ENCODE data around the gene PIEZO1. TPM values are rescaled to one million over a fixed set of nuclear protein-coding genes. Genes with fewer than 3 reads are reported as not detected.

The PIEZO1 gene
- total RNA-seq, 1 experiment from 2014 or later: 71.1 TPM

DNA sequence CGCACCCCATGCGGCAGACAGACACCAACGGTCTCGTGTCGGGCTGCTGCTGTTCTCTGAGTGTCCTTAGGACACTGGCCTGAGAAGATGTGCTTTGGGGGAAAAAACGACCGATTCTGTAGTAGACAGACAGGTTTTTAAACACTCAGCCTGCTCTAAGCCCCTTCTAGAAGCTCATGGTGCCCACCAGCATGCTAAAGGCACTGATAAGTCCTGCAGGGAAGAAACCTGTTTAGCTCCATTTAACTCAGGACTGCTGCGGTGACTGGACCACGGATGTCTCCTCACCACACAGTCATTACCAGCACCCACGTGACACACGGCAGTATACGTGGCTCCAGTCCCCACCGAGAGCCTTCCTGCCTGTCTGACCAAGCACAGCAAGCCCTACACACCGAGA is 45.8 kb upstream of the PIEZO1 start:
- Histone ChIP-seq H2AFZ (ENCODE audit: low read length) (no peak overlapping the region), H3K14ac (ENCODE audit: insufficient read depth, low read length) (no peak overlapping the region), H4K91ac (ENCODE audit: insufficient read length, low read depth, low read length) (no peak overlapping the region), H2BK15ac (ENCODE audit: low read depth, low read length) (no peak overlapping the region), H3K79me1 (ENCODE audit: insufficient read depth, low read depth, low read length, poor library complexity, severe bottlenecking) (no peaks in the 10 kb centered on the region), H4K8ac (replicated peaks; ENCODE audit: insufficient read length, low read depth, low read length) (no peak overlapping the region), H4K20me1 (ENCODE audit: control insufficient read depth, insufficient read depth, insufficient read length) (no peaks in the 10 kb centered on the region), H2BK12ac (ENCODE audit: insufficient read length, low read depth, low read length) (no peak overlapping the region), H3K4me1 (ENCODE audit: insufficient read depth, low read length) (no peaks in the 10 kb centered on the region), H3K9ac (ENCODE audit: extremely low read depth, insufficient read length, low read length) (no peak overlapping the region), H2AK5ac (ENCODE audit: insufficient read length, low read length) (no peak overlapping the region), H3K23ac (ENCODE audit: insufficient read length, low read depth, low read length) (no peak overlapping the region), H3K9me3 (ENCODE audit: control insufficient read depth, low read depth, low read length) (no peaks in the 10 kb centered on the region), H2BK5ac (ENCODE audit: insufficient read length, low read length) (no peak overlapping the region), H2BK20ac (ENCODE audit: low read depth, low read length, poor library complexity, severe bottlenecking) (no peak overlapping the region), H2BK120ac (ENCODE audit: low read depth, low read length, poor library complexity, severe bottlenecking) (no peak overlapping the region), H3T11ph (ENCODE audit: low read length) (no peak overlapping the region), H3K4ac (ENCODE audit: low read depth, low read length) (no peak overlapping the region), H3K27me3 (ENCODE audit: insufficient read depth, low read length) (no peaks in the 10 kb centered on the region), H3K23me2 (ENCODE audit: insufficient read length, low read depth, low read length, poor library complexity, severe bottlenecking) (no peaks in the 10 kb centered on the region), H3K56ac (ENCODE audit: insufficient read length, low read depth, low read length) (no peak overlapping the region), H3K4me2 (ENCODE audit: insufficient read depth, insufficient read length, low read length) (no peak overlapping the region), H3K27ac (ENCODE audit: insufficient read length, low read depth, low read length) (no peak overlapping the region), H3K18ac (ENCODE audit: insufficient read length, low read depth, low read length) (no peak overlapping the region), H3K79me2 (ENCODE audit: insufficient read depth, low read length) (no peaks in the 10 kb centered on the region), H4K5ac (ENCODE audit: insufficient read length, low read depth, low read length) (no peak overlapping the region)
- Mint-ChIP-seq H3K4me1 (no peaks in the 10 kb centered on the region), H3K27me3 (ENCODE audit: low read depth) (no peaks in the 10 kb centered on the region), H3K4me3 (peak overlapping the region in 1 of 2 experiments; percentile 14; a peak in 2 of 5 replicates), H3K36me3 (ENCODE audit: insufficient read depth in 1 of 3, low read depth in 3 of 3) (peaks cover 0 to 6% (median 3%) of the 10 kb centered on the region in 3 experiments; a peak in 3 of 7 replicates), H3K27ac (no peak overlapping the region), H3K9me3 (no peaks in the 10 kb centered on the region)
- TF ChIP-seq, protein P1, sequence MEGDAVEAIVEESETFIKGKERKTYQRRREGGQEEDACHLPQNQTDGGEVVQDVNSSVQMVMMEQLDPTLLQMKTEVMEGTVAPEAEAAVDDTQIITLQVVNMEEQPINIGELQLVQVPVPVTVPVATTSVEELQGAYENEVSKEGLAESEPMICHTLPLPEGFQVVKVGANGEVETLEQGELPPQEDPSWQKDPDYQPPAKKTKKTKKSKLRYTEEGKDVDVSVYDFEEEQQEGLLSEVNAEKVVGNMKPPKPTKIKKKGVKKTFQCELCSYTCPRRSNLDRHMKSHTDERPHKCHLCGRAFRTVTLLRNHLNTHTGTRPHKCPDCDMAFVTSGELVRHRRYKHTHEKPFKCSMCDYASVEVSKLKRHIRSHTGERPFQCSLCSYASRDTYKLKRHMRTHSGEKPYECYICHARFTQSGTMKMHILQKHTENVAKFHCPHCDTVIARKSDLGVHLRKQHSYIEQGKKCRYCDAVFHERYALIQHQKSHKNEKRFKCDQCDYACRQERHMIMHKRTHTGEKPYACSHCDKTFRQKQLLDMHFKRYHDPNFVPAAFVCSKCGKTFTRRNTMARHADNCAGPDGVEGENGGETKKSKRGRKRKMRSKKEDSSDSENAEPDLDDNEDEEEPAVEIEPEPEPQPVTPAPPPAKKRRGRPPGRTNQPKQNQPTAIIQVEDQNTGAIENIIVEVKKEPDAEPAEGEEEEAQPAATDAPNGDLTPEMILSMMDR (conservative IDR thresholded peaks at IDR 0.05): no peak
- no peak for DNase-seq
- no CpG with 5 or more reads among the region's 14 CpGs for WGBS (ENCODE audit: extremely low coverage, insufficient read length, low lambda C conversion rate)
